ENCODE measurements around the gene ZDHHC15.
"Not testable (repeated sequence)": the region's sequence is repeated elsewhere in the genome, so short reads cannot be mapped to it uniquely, and the experiment has no call there.

ZDHHC15 gene

GRCh38 chrX:75522565-75523431 lies at the start of gene ZDHHC15:
Gene ZDHHC15 (minus strand): TSS chrX:75523037. CDS start chrX:75523024, 13 bp downstream.
- DNase-seq (ENCODE audit: low read depth): no peak
- H3K4me3 ChIP-seq (ENCODE audit: control insufficient read depth, low read depth, low read length): no peak within 1 kb of the TSS; the same call in none of the 2 replicates
- no peak for TF ChIP-seq CTCF (IDR thresholded peaks at IDR 0.05; ENCODE audit: control insufficient read depth, insufficient read depth, low read depth, low read length, missing control alignments)

- DNase-seq (ENCODE audit: low read depth); H3K4me3 ChIP-seq (ENCODE audit: control insufficient read depth, low read depth, low read length): not testable (repeated sequence)
Measured at GRCh38 chrX:75560544-75560943, 37.7 kb upstream of the ZDHHC15 start.

- no peak for DNase-seq (ENCODE audit: low read depth)
- no peak overlapping the region for H3K4me3 ChIP-seq (ENCODE audit: control insufficient read depth, low read depth, low read length)
- no peak for TF ChIP-seq CTCF (IDR thresholded peaks at IDR 0.05; ENCODE audit: control insufficient read depth, insufficient read depth, low read depth, low read length, missing control alignments)
Measured at GRCh38 chrX:75547783-75548182, 24.9 kb upstream of the ZDHHC15 start.

GRCh38 chrX:75546724-75547511 lies 24.1 kb upstream of the ZDHHC15 start:
- no peak for DNase-seq (ENCODE audit: low read depth)
- TF ChIP-seq CTCF (IDR thresholded peaks at IDR 0.05; ENCODE audit: control insufficient read depth, insufficient read depth, low read depth, low read length, missing control alignments): no peak
- H3K4me3 ChIP-seq (ENCODE audit: control insufficient read depth, low read depth, low read length): no peak overlapping the region

- no peak for DNase-seq (ENCODE audit: low read depth)
- no peak overlapping the region for H3K4me3 ChIP-seq (ENCODE audit: control insufficient read depth, low read depth, low read length)
- TF ChIP-seq CTCF (IDR thresholded peaks at IDR 0.05; ENCODE audit: control insufficient read depth, insufficient read depth, low read depth, low read length, missing control alignments): no peak
Measured at GRCh38 chrX:75544786-75545185, 21.9 kb upstream of the ZDHHC15 start.

- H3K4me3 ChIP-seq (ENCODE audit: control insufficient read depth, low read depth, low read length): no peak overlapping the region
- TF ChIP-seq CTCF (IDR thresholded peaks at IDR 0.05; ENCODE audit: control insufficient read depth, insufficient read depth, low read depth, low read length, missing control alignments): no peak
- DNase-seq (ENCODE audit: low read depth): no peak
Measured at GRCh38 chrX:75483933-75484332, 38.9 kb downstream of the ZDHHC15 start.

GRCh38 chrX:75461780-75462179 lies 61.1 kb downstream of the ZDHHC15 start:
- not testable (repeated sequence) for DNase-seq (ENCODE audit: low read depth); H3K4me3 ChIP-seq (ENCODE audit: control insufficient read depth, low read depth, low read length)
